H9 (cell line): ENCODE data around the gene CCDC78. TPM values are rescaled to one million over a fixed set of nuclear protein-coding genes. Genes with fewer than 3 reads are reported as not detected.
A peak's percentile ranks its signal among the peaks of the same experiment; 100 is the strongest.

ENCODE experiments used
- DNase-seq: peaks from one replicate; pipeline ENCODE4 v3.0.0-alpha.2; 2017
- H2AFZ ChIP-seq: one replicate; pipeline ENCODE4 v1.6.1; 2013; ENCODE audit warnings: mild to moderate bottlenecking, low read length, control low read depth, moderate library complexity
- H2AK5ac ChIP-seq: 2 replicates; pipeline ENCODE4 v1.6.1; 2013; ENCODE audit warnings: low read length, control low read depth, mixed read lengths; ENCODE audit not compliant: insufficient read length
- H2BK120ac ChIP-seq: one replicate; pipeline ENCODE4 v1.6.1; 2013; ENCODE audit warnings: low read depth, mild to moderate bottlenecking, low read length, control low read depth, inconsistent platforms; ENCODE audit not compliant: poor library complexity, severe bottlenecking
- H2BK12ac ChIP-seq: 2 replicates; pipeline ENCODE4 v1.6.1; 2013; ENCODE audit warnings: low read length, control low read depth, mixed read lengths, low read depth; ENCODE audit not compliant: insufficient read length
- H2BK15ac ChIP-seq: 2 replicates; pipeline ENCODE4 v1.6.1; 2013; ENCODE audit warnings: low read depth, low read length, control low read depth
- H2BK20ac ChIP-seq: one replicate; pipeline ENCODE4 v1.6.1; 2013; ENCODE audit warnings: low read depth, mild to moderate bottlenecking, low read length, control low read depth, inconsistent platforms; ENCODE audit not compliant: poor library complexity, severe bottlenecking
- H2BK5ac ChIP-seq: 2 replicates; pipeline ENCODE4 v1.6.1; 2013; ENCODE audit warnings: low read length, control low read depth, mixed read lengths; ENCODE audit not compliant: insufficient read length
- H3K14ac ChIP-seq: 2 replicates; pipeline ENCODE4 v1.6.1; 2013; ENCODE audit warnings: low read length, control low read depth; ENCODE audit not compliant: insufficient read depth
- H3K18ac ChIP-seq: 2 replicates; pipeline ENCODE4 v1.6.1; 2013; ENCODE audit warnings: low read depth, mild to moderate bottlenecking, mixed read lengths, low read length, control low read depth; ENCODE audit not compliant: insufficient read length
- H3K23ac ChIP-seq: 2 replicates; pipeline ENCODE4 v1.6.1; 2013; ENCODE audit warnings: low read length, control low read depth, mixed read lengths, low read depth; ENCODE audit not compliant: insufficient read length
- H3K23me2 ChIP-seq: 2 replicates; pipeline ENCODE4 v1.6.1; 2013; ENCODE audit warnings: low read depth, mild to moderate bottlenecking, mixed read lengths, low read length, control low read depth; ENCODE audit not compliant: insufficient read length, poor library complexity, severe bottlenecking
- H3K27ac ChIP-seq: 2 replicates; pipeline ENCODE4 v1.5.1; 2013; ENCODE audit warnings: low read length, control low read depth, mixed read lengths, low read depth; ENCODE audit not compliant: insufficient read length
- H3K27me3 ChIP-seq: 2 replicates; pipeline ENCODE4 v1.6.1; 2013; ENCODE audit warnings: low read length, control low read depth, inconsistent platforms; ENCODE audit not compliant: insufficient read depth
- H3K4ac ChIP-seq: 2 replicates; pipeline ENCODE4 v1.6.1; 2013; ENCODE audit warnings: low read depth, mild to moderate bottlenecking, control low read depth, inconsistent platforms, low read length, moderate library complexity
- H3K4me1 ChIP-seq: 2 replicates; pipeline ENCODE4 v1.6.1; 2013; ENCODE audit warnings: low read length, control low read depth, inconsistent platforms; ENCODE audit not compliant: insufficient read depth
- H3K4me2 ChIP-seq: 2 replicates; pipeline ENCODE4 v1.6.1; 2013; ENCODE audit warnings: low read length, control low read depth, mixed read lengths; ENCODE audit not compliant: insufficient read length, insufficient read depth
- H3K56ac ChIP-seq: 2 replicates; pipeline ENCODE4 v1.6.1; 2013; ENCODE audit warnings: low read depth, mild to moderate bottlenecking, mixed read lengths, low read length, control low read depth; ENCODE audit not compliant: insufficient read length
- H3K79me1 ChIP-seq: 2 replicates; pipeline ENCODE4 v1.6.1; 2013; ENCODE audit warnings: low read depth, mild to moderate bottlenecking, moderate library complexity, low read length, control low read depth, inconsistent platforms; ENCODE audit not compliant: insufficient read depth, poor library complexity, severe bottlenecking
- H3K79me2 ChIP-seq: 2 replicates; pipeline ENCODE4 v1.6.1; 2013; ENCODE audit warnings: low read length, control low read depth, inconsistent platforms; ENCODE audit not compliant: insufficient read depth
- H3K9ac ChIP-seq: 2 replicates; pipeline ENCODE4 v1.6.1; 2013; ENCODE audit warnings: low read length, control low read depth, mixed read lengths; ENCODE audit not compliant: insufficient read length; ENCODE audit errors: extremely low read depth
- H3K9me3 ChIP-seq: one replicate; pipeline ENCODE4 v1.6.1; 2013; ENCODE audit warnings: low read depth, low read length, inconsistent platforms; ENCODE audit not compliant: control insufficient read depth
- H3T11ph ChIP-seq: one replicate; pipeline ENCODE4 v1.6.1; 2013; ENCODE audit warnings: mild to moderate bottlenecking, low read length, control low read depth, inconsistent platforms
- H4K20me1 ChIP-seq: one replicate; pipeline ENCODE4 v1.6.1; 2013; ENCODE audit not compliant: control insufficient read depth, insufficient read length, insufficient read depth
- H4K5ac ChIP-seq: 2 replicates; pipeline ENCODE4 v1.6.1; 2013; ENCODE audit warnings: low read depth, mild to moderate bottlenecking, mixed read lengths, low read length, control low read depth; ENCODE audit not compliant: insufficient read length
- H4K8ac ChIP-seq: replicated peaks from 2 replicates; pipeline ENCODE4 v1.6.1; 2013; ENCODE audit warnings: low read length, control low read depth, mixed read lengths, low read depth; ENCODE audit not compliant: insufficient read length
- H4K91ac ChIP-seq: 2 replicates; pipeline ENCODE4 v1.6.1; 2013; ENCODE audit warnings: low read depth, mild to moderate bottlenecking, moderate library complexity, mixed read lengths, low read length, control low read depth; ENCODE audit not compliant: insufficient read length
- H3K27ac Mint-ChIP-seq, 3 experiments: 2 replicates in 2 of 3; 3 replicates in 1 of 3; pipeline ENCODE4 v1.8.0; 2020 to 2021; ENCODE audit warnings: mixed read lengths in 3 of 3, mild to moderate bottlenecking in 1 of 3, moderate library complexity in 1 of 3
- H3K27me3 Mint-ChIP-seq: 2 replicates; pipeline ENCODE4 v1.8.0; 2021; ENCODE audit warnings: low read depth, mild to moderate bottlenecking, moderate library complexity, mixed read lengths
- H3K36me3 Mint-ChIP-seq, 3 experiments: 2 replicates in 2 of 3; 3 replicates in 1 of 3; pipeline ENCODE4 v1.8.0; 2020 to 2021; ENCODE audit warnings: low read depth in 3 of 3, mixed read lengths in 3 of 3; ENCODE audit not compliant: insufficient read depth in 1 of 3
- H3K4me1 Mint-ChIP-seq, 2 experiments: 2 replicates each; pipeline ENCODE4 v1.8.0; 2020; ENCODE audit warnings: mixed read lengths in 2 of 2
- H3K4me3 Mint-ChIP-seq, 2 experiments: 2 replicates in 1 of 2; 3 replicates in 1 of 2; pipeline ENCODE4 v1.8.0; 2020 to 2021; ENCODE audit warnings: mild to moderate bottlenecking in 2 of 2, mixed read lengths in 2 of 2, moderate library complexity in 1 of 2
- H3K9me3 Mint-ChIP-seq, 2 experiments: 2 replicates in 1 of 2; 3 replicates in 1 of 2; pipeline ENCODE4 v1.8.0; 2020; ENCODE audit warnings: mild to moderate bottlenecking in 2 of 2, mixed read lengths in 2 of 2, moderate library complexity in 1 of 2
- WGBS: extraction: QIAGEN DNeasy Blood & Tissue Kit; methylation state at CpG from one replicate; pipeline ENCODE4 v1.1.7; 2013; ENCODE audit warnings: missing lambda C conversion rate, low lambda C conversion rate, mixed read lengths; ENCODE audit not compliant: insufficient read length; ENCODE audit errors: extremely low coverage; 5-methylcytosine and 5-hydroxymethylcytosine counted together
- total RNA-seq: library from RNA; stranded (reverse); gene quantifications from 2 replicates; pipeline ENCODE4 v1.2.1, GENCODE V29; 2021
- TF ChIP-seq, protein P1 (sequence below): fragments of 200-600 bp; sonication (generic); conservative IDR thresholded peaks from 3 replicates; pipeline ENCODE4 v1.8.0; 2021; ENCODE audit warnings: antibody characterized with exemption, mild to moderate bottlenecking

The CCDC78 gene
- total RNA-seq, 1 experiment from 2014 or later: 12.1 TPM

DNA sequence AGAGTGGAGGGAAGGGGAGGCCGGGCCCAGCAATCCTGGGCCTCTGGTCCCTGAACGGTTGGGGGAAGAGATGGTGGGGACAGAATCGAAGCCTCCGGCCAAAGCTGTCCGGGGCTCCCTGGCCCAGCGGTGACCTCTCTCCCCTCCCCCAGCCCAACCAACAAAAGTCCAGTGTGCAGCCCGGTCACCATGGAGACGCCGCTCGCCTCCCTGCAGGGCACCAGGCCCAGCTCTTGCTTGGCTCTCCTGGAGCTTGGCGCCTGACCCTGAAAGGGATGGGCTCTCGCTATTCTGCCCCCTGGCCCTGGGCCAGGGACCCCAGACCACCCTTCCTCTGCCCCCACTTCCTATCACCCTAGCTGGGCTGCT, 10.1 kb downstream of the CCDC78 start:
- no peak overlapping the region for H2BK120ac ChIP-seq
- TF ChIP-seq, protein P1, sequence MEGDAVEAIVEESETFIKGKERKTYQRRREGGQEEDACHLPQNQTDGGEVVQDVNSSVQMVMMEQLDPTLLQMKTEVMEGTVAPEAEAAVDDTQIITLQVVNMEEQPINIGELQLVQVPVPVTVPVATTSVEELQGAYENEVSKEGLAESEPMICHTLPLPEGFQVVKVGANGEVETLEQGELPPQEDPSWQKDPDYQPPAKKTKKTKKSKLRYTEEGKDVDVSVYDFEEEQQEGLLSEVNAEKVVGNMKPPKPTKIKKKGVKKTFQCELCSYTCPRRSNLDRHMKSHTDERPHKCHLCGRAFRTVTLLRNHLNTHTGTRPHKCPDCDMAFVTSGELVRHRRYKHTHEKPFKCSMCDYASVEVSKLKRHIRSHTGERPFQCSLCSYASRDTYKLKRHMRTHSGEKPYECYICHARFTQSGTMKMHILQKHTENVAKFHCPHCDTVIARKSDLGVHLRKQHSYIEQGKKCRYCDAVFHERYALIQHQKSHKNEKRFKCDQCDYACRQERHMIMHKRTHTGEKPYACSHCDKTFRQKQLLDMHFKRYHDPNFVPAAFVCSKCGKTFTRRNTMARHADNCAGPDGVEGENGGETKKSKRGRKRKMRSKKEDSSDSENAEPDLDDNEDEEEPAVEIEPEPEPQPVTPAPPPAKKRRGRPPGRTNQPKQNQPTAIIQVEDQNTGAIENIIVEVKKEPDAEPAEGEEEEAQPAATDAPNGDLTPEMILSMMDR: no peak
- no peak overlapping the region for H2BK15ac ChIP-seq
- H4K8ac ChIP-seq: no peak overlapping the region
- H3K9me3 ChIP-seq: no peaks in the 10 kb centered on the region
- no peaks in the 10 kb centered on the region for H3K79me1 ChIP-seq
- H3K4me1 Mint-ChIP-seq: peaks cover 17 to 31% of the 10 kb centered on the region in 2 experiments
- peak overlapping the region; percentile 55 to 78 for H3K4me3 Mint-ChIP-seq
- H3K27ac ChIP-seq: no peak overlapping the region
- peaks cover 10% of the 10 kb centered on the region for H3K23me2 ChIP-seq
- H3K4me1 ChIP-seq: no peaks in the 10 kb centered on the region
- no peaks in the 10 kb centered on the region; a peak in 2 of 5 replicates for H3K9me3 Mint-ChIP-seq
- no peak overlapping the region for H2AFZ ChIP-seq
- H3K4ac ChIP-seq: no peak overlapping the region
- H3K18ac ChIP-seq: no peak overlapping the region
- H3K27me3 Mint-ChIP-seq: peaks cover 52% of the 10 kb centered on the region
- no peak overlapping the region for H3K23ac ChIP-seq
- DNase-seq: peak; percentile 55
- no peak overlapping the region for H2AK5ac ChIP-seq
- H2BK12ac ChIP-seq: no peak overlapping the region
- no peak overlapping the region for H3K56ac ChIP-seq
- H4K20me1 ChIP-seq: no peaks in the 10 kb centered on the region
- no peak overlapping the region for H3K14ac ChIP-seq
- no peak overlapping the region for H2BK20ac ChIP-seq
- no peak overlapping the region for H4K5ac ChIP-seq
- H3K27me3 ChIP-seq: no peaks in the 10 kb centered on the region; the same call in 1 of the 2 replicates
- no CpG with 5 or more reads among the region's 12 CpGs for WGBS
- H3K79me2 ChIP-seq: no peaks in the 10 kb centered on the region
- no peak overlapping the region for H3T11ph ChIP-seq
- peak overlapping the region; percentile 30 for H3K4me2 ChIP-seq
- H3K27ac Mint-ChIP-seq: no peak overlapping the region; a peak in 1 of 7 replicates
- H4K91ac ChIP-seq: no peak overlapping the region
- H3K9ac ChIP-seq: no peak overlapping the region
- no peak overlapping the region for H2BK5ac ChIP-seq
- no peaks in the 10 kb centered on the region for H3K36me3 Mint-ChIP-seq
